Measurements from ENCODE around the gene CPA5.
"Not testable (repeated sequence)": the region's sequence is repeated elsewhere in the genome, so short reads cannot be mapped to it uniquely, and the experiment has no call there.

The CPA5 gene

DNA sequence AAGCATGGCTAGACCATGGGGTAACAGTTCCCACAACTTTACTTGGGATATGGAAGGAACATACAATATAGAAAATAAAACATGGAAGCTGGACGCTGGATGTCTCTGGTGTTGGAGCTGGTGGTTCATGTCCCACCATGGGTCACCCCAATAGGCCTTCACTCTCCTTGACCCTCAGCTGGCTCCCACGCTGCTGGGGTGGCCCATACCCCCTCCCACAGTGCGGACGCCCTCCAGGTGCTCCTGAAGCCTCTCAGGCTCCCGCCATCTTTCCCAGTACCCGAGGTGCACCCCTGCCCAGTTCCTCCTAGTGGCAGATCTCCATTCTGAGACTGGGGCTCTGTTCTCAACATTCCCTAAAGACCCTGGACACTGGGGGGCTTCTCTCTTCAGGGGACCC lies 29.9 kb downstream of the CPA5 start:
- H3K4me3 Mint-ChIP-seq, result no peak overlapping the region
- H3K27ac Mint-ChIP-seq, result peak overlapping the region; percentile 100
- peaks cover 66% of the 10 kb centered on the region for H3K4me1 Mint-ChIP-seq
- peaks cover 43% of the 10 kb centered on the region for H3K9me3 Mint-ChIP-seq
- DNase-seq, result no peak
- peaks cover 29% of the 10 kb centered on the region for H3K36me3 Mint-ChIP-seq (ENCODE audit: low read depth)
- no peaks in the 10 kb centered on the region for H3K27me3 Mint-ChIP-seq (ENCODE audit: low read depth, poor library complexity)
- TF ChIP-seq, protein P1, sequence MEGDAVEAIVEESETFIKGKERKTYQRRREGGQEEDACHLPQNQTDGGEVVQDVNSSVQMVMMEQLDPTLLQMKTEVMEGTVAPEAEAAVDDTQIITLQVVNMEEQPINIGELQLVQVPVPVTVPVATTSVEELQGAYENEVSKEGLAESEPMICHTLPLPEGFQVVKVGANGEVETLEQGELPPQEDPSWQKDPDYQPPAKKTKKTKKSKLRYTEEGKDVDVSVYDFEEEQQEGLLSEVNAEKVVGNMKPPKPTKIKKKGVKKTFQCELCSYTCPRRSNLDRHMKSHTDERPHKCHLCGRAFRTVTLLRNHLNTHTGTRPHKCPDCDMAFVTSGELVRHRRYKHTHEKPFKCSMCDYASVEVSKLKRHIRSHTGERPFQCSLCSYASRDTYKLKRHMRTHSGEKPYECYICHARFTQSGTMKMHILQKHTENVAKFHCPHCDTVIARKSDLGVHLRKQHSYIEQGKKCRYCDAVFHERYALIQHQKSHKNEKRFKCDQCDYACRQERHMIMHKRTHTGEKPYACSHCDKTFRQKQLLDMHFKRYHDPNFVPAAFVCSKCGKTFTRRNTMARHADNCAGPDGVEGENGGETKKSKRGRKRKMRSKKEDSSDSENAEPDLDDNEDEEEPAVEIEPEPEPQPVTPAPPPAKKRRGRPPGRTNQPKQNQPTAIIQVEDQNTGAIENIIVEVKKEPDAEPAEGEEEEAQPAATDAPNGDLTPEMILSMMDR (IDR thresholded peaks at IDR 0.05), result no peak

DNA sequence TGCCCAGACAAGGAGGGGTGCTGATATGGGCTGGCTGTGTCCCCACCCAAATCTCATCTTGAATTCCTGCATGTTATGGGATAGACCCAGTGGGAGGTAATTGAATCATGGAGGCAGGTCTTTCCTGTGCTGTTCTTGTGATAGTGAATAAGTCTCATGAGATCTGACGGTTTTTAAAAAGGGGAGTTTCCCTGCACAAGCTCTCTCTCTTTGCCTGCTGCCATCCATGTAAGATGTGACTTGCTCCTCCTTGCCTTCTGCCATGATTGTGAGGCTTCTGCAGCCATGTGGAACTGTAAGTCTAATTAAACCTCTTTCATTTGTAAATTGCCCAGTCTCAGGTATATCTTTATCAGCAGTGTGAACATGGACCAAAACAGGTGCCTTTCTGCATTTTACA lies 31.8 kb downstream of the CPA5 start:
- DNase-seq; H3K4me3 Mint-ChIP-seq; H3K27me3 Mint-ChIP-seq (ENCODE audit: low read depth, poor library complexity); H3K27ac Mint-ChIP-seq: not testable (repeated sequence)
- peaks cover 71% of the 10 kb centered on the region for H3K4me1 Mint-ChIP-seq
- H3K36me3 Mint-ChIP-seq (ENCODE audit: low read depth), result peaks cover 29% of the 10 kb centered on the region
- H3K9me3 Mint-ChIP-seq, result peaks cover 43% of the 10 kb centered on the region

DNA sequence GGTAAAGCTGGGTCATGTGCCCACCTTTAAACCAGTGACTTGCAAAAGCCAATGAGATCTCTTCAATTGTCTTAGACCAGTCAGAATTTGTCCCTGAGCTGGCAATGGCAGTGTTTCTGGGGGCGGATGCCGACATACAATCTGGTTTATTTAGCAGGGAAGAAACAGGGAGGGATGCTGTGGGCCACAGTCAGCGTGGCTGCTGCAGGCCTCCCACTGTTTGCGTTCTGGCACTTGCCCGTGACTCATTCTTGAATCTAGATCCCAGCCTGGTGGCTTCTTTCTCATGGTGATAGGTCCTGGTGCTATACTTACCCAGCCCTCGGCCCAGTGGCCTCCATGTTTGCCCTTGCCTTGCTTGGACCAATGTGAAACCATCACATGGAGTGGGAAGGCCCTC lies 32.6 kb downstream of the CPA5 start:
- Mint-ChIP-seq H3K4me1 (peaks cover 72% of the 10 kb centered on the region), H3K27ac (no peak overlapping the region), H3K9me3 (peaks cover 38% of the 10 kb centered on the region), H3K36me3 (ENCODE audit: low read depth) (peaks cover 24% of the 10 kb centered on the region), H3K4me3 (no peak overlapping the region), H3K27me3 (ENCODE audit: low read depth, poor library complexity) (no peaks in the 10 kb centered on the region)
- DNase-seq, result no peak
- TF ChIP-seq, protein P1 (IDR thresholded peaks at IDR 0.05), result no peak

DNA sequence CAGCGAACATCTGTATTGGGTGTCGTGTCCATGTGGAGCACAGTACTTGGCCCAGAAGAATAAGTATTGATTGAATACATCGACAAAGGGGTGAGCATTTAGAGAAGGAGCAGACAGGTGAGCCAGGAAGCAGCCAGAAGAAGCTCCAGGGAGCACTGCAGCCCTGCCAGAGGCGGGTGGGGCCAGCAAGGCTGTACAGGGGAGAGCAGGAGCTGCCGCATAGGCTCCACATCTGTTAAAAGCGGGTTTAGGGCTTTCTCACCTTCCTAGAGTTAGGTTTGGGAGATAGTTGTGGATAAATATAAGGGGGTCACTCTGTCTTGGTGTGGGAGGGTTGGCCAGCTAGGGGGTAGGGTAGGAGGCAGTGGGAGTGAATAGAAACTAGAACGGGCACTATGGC lies 34.4 kb downstream of the CPA5 start:
- peaks cover 24% of the 10 kb centered on the region for H3K36me3 Mint-ChIP-seq (ENCODE audit: low read depth)
- H3K4me1 Mint-ChIP-seq, result peaks cover 54% of the 10 kb centered on the region
- peak overlapping the region; percentile 98 for H3K27ac Mint-ChIP-seq
- TF ChIP-seq, protein P1 (IDR thresholded peaks at IDR 0.05), result no peak
- no peak for DNase-seq
- peaks cover 34% of the 10 kb centered on the region for H3K9me3 Mint-ChIP-seq
- no peaks in the 10 kb centered on the region for H3K27me3 Mint-ChIP-seq (ENCODE audit: low read depth, poor library complexity)
- H3K4me3 Mint-ChIP-seq, result peak overlapping the region; percentile 29

DNA sequence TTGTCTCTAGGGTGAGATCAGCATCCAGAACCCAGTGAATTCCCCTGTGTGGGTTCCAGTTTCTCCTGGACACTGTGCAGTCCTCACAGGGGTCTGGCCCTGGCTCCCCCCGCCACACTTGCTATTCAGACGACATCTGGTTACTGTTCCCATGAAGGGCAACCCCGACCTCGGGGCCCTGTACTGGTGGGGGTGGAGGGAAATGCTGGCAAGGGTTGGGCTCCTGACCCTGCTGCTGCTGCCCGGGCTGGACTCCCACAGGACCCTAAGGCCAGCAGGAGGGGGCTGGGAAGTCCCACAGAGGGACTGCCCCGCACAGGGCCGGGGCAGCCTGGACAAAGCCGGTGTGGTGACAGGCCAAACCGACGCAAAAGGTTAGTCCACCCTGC lies 34.9 kb downstream of the CPA5 start:
- Mint-ChIP-seq H3K4me1 (peaks cover 49% of the 10 kb centered on the region), H3K36me3 (ENCODE audit: low read depth) (peaks cover 24% of the 10 kb centered on the region), H3K9me3 (peaks cover 34% of the 10 kb centered on the region), H3K4me3 (no peak overlapping the region), H3K27me3 (ENCODE audit: low read depth, poor library complexity) (no peaks in the 10 kb centered on the region), H3K27ac (peak overlapping the region; percentile 98)
- TF ChIP-seq, protein P1 (IDR thresholded peaks at IDR 0.05), result no peak
- peak; percentile 19 for DNase-seq

DNA sequence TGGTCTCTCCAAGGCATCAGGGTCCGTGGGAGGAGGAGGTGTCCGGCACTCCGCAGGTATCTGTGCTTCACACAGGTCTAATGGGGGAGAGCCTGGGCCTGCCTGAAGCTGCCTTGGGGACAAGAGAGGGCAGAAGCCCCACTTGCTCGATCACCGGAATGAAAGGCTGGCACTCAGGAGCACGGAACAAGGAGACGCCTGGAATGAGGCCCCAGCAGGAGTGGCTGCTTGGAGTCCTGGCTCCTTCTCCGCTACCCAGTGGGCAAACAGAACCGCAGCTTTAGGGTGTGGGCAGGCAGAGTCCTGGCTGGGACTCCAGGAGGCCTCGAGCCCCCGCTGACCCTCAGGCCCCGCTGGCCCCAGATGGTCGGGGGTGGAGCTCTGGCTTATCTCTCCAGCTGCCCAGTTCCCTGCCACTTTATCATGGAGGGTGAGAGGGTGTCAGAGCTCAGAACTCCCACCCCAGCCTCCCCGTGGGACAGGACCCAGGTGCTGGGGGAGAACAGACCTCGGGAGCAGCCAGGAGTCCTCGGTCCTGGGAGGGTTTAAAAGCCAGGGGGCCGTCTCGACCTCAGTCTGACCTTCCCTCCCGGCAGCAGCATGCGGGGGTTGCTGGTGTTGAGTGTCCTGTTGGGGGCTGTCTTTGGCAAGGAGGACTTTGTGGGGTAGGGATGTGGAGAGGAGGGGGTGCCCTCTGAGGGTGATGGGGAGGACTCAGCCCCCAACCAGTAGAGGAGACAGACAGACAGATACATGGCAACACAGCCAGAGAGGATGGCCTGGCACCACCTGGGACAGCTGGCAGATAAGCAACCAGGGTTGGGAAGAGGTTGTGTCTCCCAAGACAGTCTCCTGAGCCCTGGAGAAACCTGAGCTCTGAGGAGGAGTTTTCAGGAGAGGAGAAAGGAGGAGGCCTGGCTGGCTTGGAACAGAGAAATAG lies 35.6 kb downstream of the CPA5 start, which contains the start of gene CPA1:
Gene CPA1, plus strand, starts transcription at position 574 of the 940 bp plus-strand sequence. Its CDS starts 27 bp downstream, at position 601.
- DNase-seq, result peak; percentile 46
- H3K27ac Mint-ChIP-seq, result peak within 1 kb of the TSS; percentile 98
- H3K4me3 Mint-ChIP-seq, result peak within 1 kb of the TSS; percentile 66
- no peaks in the 10 kb centered on the region for H3K27me3 Mint-ChIP-seq (ENCODE audit: low read depth, poor library complexity)
- TF ChIP-seq, protein P1 (IDR thresholded peaks at IDR 0.05), result no peak
- peaks cover 24% of the 10 kb centered on the region for H3K36me3 Mint-ChIP-seq (ENCODE audit: low read depth)
- peaks cover 43% of the 10 kb centered on the region for H3K4me1 Mint-ChIP-seq
- peaks cover 34% of the 10 kb centered on the region for H3K9me3 Mint-ChIP-seq

Measured in nephron progenitor cell (in vitro differentiated cells).